Activated T-helper 2 cell treated with anti-CD3 and anti-CD28 coated beads, Interferon-gamma antibody, Interleukin-2, Interleukin-4, amounts not matched to agents 10 μg/mL and 5 μg/mL and 100 μg/mL, durations not matched to agents 14 hours and 24 hours and 36 hours (primary cell): ENCODE data around the gene PRIMPOL. TPM values are rescaled to one million over a fixed set of nuclear protein-coding genes. Genes with fewer than 3 reads are reported as not detected.

ENCODE experiments used
- DNase-seq: peaks from one replicate; pipeline ENCODE4 v3.0.0; 2021; ENCODE audit warnings: low spot score
- H3K27ac Mint-ChIP-seq: one replicate; pipeline ENCODE4 v1.8.0; 2021; ENCODE audit warnings: mixed read lengths
- H3K27me3 Mint-ChIP-seq: one replicate; pipeline ENCODE4 v1.8.0; 2021; ENCODE audit warnings: low read depth, mixed read lengths
- H3K36me3 Mint-ChIP-seq: one replicate; pipeline ENCODE4 v1.8.0; 2021; ENCODE audit warnings: low read depth, mixed read lengths
- H3K4me1 Mint-ChIP-seq: one replicate; pipeline ENCODE4 v1.8.0; 2021; ENCODE audit warnings: low read depth, mixed read lengths
- H3K4me3 Mint-ChIP-seq: one replicate; pipeline ENCODE4 v1.8.0; 2021; ENCODE audit warnings: low read depth, mild to moderate bottlenecking, moderate library complexity, mixed read lengths
- H3K9me3 Mint-ChIP-seq: one replicate; pipeline ENCODE4 v1.8.0; 2021; ENCODE audit warnings: mixed read lengths
- intact Hi-C: fragments of 100-400 bp; cut with micrococcal nuclease; formaldehyde crosslinking; loops from one replicate; pipeline ENCODE4 v1.15.1; 2023
- total RNA-seq: library from RNA; stranded (reverse); gene quantifications from 2 replicates; pipeline ENCODE4 v1.2.3, GENCODE V29; 2022

The PRIMPOL gene
- total RNA-seq, 1 donor from 2014 or later = 16.2 TPM

DNA sequence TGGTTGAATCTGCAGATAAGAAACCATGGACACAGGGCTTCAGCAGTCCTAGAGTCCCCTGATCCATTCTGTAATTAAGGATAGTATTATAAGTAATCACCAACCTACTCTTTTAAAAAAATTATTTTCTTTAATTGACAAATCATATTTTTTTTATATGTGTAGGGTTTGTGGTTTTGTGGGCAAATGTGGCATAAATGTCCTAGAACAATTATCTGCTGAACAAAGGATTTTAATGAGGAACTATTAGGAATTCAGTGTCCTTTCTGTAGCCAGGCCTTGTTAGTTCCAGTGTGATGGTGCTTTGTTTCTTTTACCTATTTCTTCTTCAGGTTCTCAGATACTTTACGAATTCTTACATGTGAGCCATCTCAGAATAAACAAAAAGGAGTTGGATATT, 32.4 kb downstream of the PRIMPOL start:
- intact Hi-C loops = no loop called here
- no peaks in the 10 kb centered on the region for H3K9me3 Mint-ChIP-seq

DNA sequence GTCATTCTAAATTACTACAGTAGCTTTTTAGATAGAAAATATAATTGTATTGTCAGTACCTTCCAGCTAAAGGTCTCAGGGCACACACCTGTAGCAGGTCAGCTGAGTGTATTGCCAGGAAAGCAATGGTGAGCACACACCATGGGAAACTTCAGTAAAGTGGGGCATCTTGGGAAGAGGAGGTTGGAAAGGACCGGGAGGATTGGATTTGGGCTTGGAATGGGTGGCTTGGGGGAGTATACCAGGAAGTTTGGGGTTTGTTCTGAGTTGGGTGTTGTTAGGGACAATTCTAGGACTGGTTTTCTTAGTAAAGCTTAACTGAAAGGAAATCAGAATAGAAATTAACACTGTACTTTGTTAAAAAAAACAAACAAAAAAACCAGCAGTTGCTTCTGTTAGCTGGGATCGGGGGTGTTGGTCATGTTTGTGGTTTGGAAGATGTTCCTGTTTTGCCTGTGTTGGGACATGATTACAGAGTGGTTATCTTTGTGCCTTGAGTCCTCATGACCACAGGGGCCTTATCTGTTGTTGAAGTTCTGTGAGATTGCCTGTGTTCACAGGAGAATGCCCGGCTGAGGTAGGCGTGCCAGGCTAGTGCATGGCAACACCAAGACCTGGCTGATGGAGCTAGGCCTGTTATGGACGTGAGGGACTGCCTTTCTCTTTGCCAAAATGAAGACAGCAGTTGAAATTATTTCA, 35.1 kb downstream of the PRIMPOL start:
- DNase-seq = no peak
- intact Hi-C loops = no loop called here
- peak overlapping the region; percentile 54 for H3K27ac Mint-ChIP-seq
- H3K36me3 Mint-ChIP-seq = peaks cover 11% of the 10 kb centered on the region
- H3K9me3 Mint-ChIP-seq = no peaks in the 10 kb centered on the region
- peaks cover 22% of the 10 kb centered on the region for H3K4me1 Mint-ChIP-seq
- no peak overlapping the region for H3K4me3 Mint-ChIP-seq
- no peaks in the 10 kb centered on the region for H3K27me3 Mint-ChIP-seq

More for the DNA sequence above, 32.4 kb downstream of the PRIMPOL start:
- H3K36me3 Mint-ChIP-seq = peaks cover 11% of the 10 kb centered on the region
- H3K4me1 Mint-ChIP-seq = peaks cover 15% of the 10 kb centered on the region
- no peak for DNase-seq
- no peaks in the 10 kb centered on the region for H3K27me3 Mint-ChIP-seq
- H3K27ac Mint-ChIP-seq = no peak overlapping the region
- no peak overlapping the region for H3K4me3 Mint-ChIP-seq

GRCh38 chr4:184688005-184688404, 38.5 kb downstream of the PRIMPOL start:
- Mint-ChIP-seq H3K9me3 (no peaks in the 10 kb centered on the region), H3K36me3 (peaks cover 24% of the 10 kb centered on the region), H3K27ac (no peak overlapping the region), H3K4me1 (peaks cover 22% of the 10 kb centered on the region), H3K27me3 (no peaks in the 10 kb centered on the region), H3K4me3 (no peak overlapping the region)
- intact Hi-C loops = no loop called here
- DNase-seq = no peak

- Mint-ChIP-seq H3K4me1 (peaks cover 22% of the 10 kb centered on the region), H3K27ac (no peak overlapping the region), H3K36me3 (peaks cover 28% of the 10 kb centered on the region), H3K9me3 (no peaks in the 10 kb centered on the region), H3K27me3 (no peaks in the 10 kb centered on the region), H3K4me3 (no peak overlapping the region)
- intact Hi-C loops = no loop called here
- DNase-seq = no peak
Measured at GRCh38 chr4:184688447-184688846, 38.9 kb downstream of the PRIMPOL start.

- intact Hi-C loops = no loop called here
- H3K4me1 Mint-ChIP-seq = peaks cover 18% of the 10 kb centered on the region
- peaks cover 37% of the 10 kb centered on the region for H3K36me3 Mint-ChIP-seq
- DNase-seq = no peak
- H3K27me3 Mint-ChIP-seq = no peaks in the 10 kb centered on the region
- H3K9me3 Mint-ChIP-seq = no peaks in the 10 kb centered on the region
- H3K27ac Mint-ChIP-seq = no peak overlapping the region
- no peak overlapping the region for H3K4me3 Mint-ChIP-seq
Measured at GRCh38 chr4:184689681-184690080, 40.1 kb downstream of the PRIMPOL start.

DNA sequence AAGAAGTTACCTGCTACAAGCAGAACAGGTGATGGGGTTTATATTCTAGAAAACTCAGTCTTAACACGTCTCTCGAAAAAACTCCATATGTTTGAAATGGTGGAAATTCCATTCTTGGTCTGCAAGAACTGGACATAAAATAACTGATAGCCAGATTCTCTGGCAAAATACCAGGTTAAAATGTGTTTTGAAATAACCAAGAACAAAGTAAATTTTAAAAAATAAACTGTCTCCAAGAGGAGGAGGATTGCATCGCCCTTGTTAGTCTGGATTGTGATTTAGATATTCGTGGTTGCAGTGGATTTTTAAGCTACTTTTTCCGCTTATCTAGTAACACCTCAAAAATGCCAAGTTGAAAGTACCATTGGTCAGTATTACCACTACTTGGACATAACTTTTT, 43.5 kb downstream of the PRIMPOL start:
- intact Hi-C loops = no loop called here
- no peak overlapping the region for H3K27ac Mint-ChIP-seq
- no peak for DNase-seq
- peaks cover 63% of the 10 kb centered on the region for H3K36me3 Mint-ChIP-seq
- H3K27me3 Mint-ChIP-seq = no peaks in the 10 kb centered on the region
- H3K9me3 Mint-ChIP-seq = no peaks in the 10 kb centered on the region
- peaks cover 6% of the 10 kb centered on the region for H3K4me1 Mint-ChIP-seq
- no peak overlapping the region for H3K4me3 Mint-ChIP-seq

DNA sequence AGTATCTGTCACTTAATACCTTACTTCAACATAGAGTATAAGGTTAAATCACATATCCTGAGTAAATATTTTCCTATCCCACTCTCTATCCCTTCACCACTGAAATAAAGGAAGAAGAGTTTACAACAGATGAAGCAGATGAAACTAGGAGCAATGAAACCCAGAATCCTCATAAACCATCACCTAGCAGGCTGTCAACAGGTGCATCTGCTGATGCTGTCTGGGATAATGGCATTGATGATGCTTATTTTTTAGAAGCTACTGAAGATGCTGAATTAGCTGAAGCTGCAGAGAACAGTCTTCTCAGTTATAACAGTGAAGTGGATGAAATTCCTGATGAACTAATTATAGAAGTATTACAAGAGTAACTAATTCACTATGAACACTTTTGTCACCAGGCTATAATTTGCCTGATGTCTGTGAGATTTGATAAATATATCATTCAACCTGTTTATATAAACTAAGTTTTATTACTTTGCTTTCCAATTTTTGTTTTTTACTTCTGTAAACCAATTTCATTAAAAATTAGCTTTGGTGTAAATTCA, 44.9 kb downstream of the PRIMPOL start:
- no peak for DNase-seq
- Mint-ChIP-seq H3K9me3 (no peaks in the 10 kb centered on the region), H3K36me3 (peaks cover 68% of the 10 kb centered on the region), H3K27me3 (no peaks in the 10 kb centered on the region), H3K4me1 (no peaks in the 10 kb centered on the region), H3K4me3 (no peak overlapping the region), H3K27ac (no peak overlapping the region)
- intact Hi-C loops = no loop called here

GRCh38 chr4:184695178-184695896, 45.8 kb downstream of the PRIMPOL start:
- no peaks in the 10 kb centered on the region for H3K4me1 Mint-ChIP-seq
- no peaks in the 10 kb centered on the region for H3K27me3 Mint-ChIP-seq
- peak overlapping the region; percentile 38 for H3K27ac Mint-ChIP-seq
- H3K4me3 Mint-ChIP-seq = no peak overlapping the region
- H3K9me3 Mint-ChIP-seq = no peaks in the 10 kb centered on the region
- DNase-seq = no peak
- H3K36me3 Mint-ChIP-seq = peaks cover 72% of the 10 kb centered on the region
- intact Hi-C loops = no loop called here

- no peaks in the 10 kb centered on the region for H3K27me3 Mint-ChIP-seq
- no peaks in the 10 kb centered on the region for H3K9me3 Mint-ChIP-seq
- no peaks in the 10 kb centered on the region for H3K4me1 Mint-ChIP-seq
- peaks cover 76% of the 10 kb centered on the region for H3K36me3 Mint-ChIP-seq
- intact Hi-C loops = no loop called here
- H3K4me3 Mint-ChIP-seq = no peak overlapping the region
- H3K27ac Mint-ChIP-seq = no peak overlapping the region
- DNase-seq = no peak
Measured at GRCh38 chr4:184697956-184698355, 48.4 kb downstream of the PRIMPOL start.

GRCh38 chr4:184699941-184700340, 50.4 kb downstream of the PRIMPOL start:
- Mint-ChIP-seq H3K4me1 (peaks cover 4% of the 10 kb centered on the region), H3K27me3 (no peaks in the 10 kb centered on the region), H3K27ac (no peak overlapping the region), H3K4me3 (no peak overlapping the region), H3K36me3 (peaks cover 80% of the 10 kb centered on the region), H3K9me3 (no peaks in the 10 kb centered on the region)
- intact Hi-C loops = no loop called here
- no peak for DNase-seq

GRCh38 chr4:184702114-184702513, 52.6 kb downstream of the PRIMPOL start:
- H3K36me3 Mint-ChIP-seq = peaks cover 80% of the 10 kb centered on the region
- intact Hi-C loops = no loop called here
- H3K27ac Mint-ChIP-seq = no peak overlapping the region
- H3K27me3 Mint-ChIP-seq = no peaks in the 10 kb centered on the region
- no peak overlapping the region for H3K4me3 Mint-ChIP-seq
- peaks cover 21% of the 10 kb centered on the region for H3K4me1 Mint-ChIP-seq
- no peak for DNase-seq
- H3K9me3 Mint-ChIP-seq = no peaks in the 10 kb centered on the region

GRCh38 chr4:184705692-184706091, 56.2 kb downstream of the PRIMPOL start:
- Mint-ChIP-seq H3K27me3 (no peaks in the 10 kb centered on the region), H3K4me1 (peaks cover 27% of the 10 kb centered on the region), H3K27ac (peak overlapping the region; percentile 23), H3K36me3 (peaks cover 90% of the 10 kb centered on the region), H3K9me3 (no peaks in the 10 kb centered on the region), H3K4me3 (no peak overlapping the region)
- no peak for DNase-seq
- intact Hi-C loops = no loop called here

DNA sequence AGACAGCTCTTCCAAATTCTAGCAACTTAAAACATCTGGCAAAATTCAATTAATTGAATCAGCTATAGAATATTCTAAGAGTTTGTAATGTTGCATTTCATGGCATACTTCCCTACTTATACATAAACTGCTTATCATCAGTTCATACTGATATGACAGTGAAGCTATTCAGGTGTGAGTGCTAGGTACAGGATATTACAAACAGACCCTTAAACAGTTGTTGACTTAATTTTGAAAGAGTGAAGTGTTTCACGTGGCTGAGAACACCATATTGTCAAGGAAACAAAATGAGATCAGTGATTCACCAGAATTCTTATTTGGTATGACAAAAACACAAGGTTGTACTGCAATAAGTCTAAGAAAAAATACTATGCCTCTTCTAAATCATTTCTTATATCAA, 56.9 kb downstream of the PRIMPOL start:
- Mint-ChIP-seq H3K36me3 (peaks cover 91% of the 10 kb centered on the region), H3K4me1 (peaks cover 27% of the 10 kb centered on the region), H3K9me3 (no peaks in the 10 kb centered on the region), H3K27me3 (no peaks in the 10 kb centered on the region), H3K27ac (peak overlapping the region; percentile 83), H3K4me3 (no peak overlapping the region)
- intact Hi-C loops = no loop called here
- DNase-seq = no peak
